Raji (cell line): ENCODE data around the gene PITPNC1.

Source experiments
- POLR2A ChIP-seq: IDR thresholded peaks from 2 replicates; pipeline ENCODE4 v1.6.1; 2011; ENCODE audit warnings: low read depth, low read length, control low read depth; ENCODE audit not compliant: insufficient read depth

Gene PITPNC1

GRCh38 chr17:67638871-67639270 is 261.8 kb downstream of the PITPNC1 start:
- TF ChIP-seq POLR2A = no peak

- no peak for TF ChIP-seq POLR2A
Measured at GRCh38 chr17:67639555-67639954, 262.5 kb downstream of the PITPNC1 start.

- TF ChIP-seq POLR2A = no peak
Measured at GRCh38 chr17:67639979-67640378, 262.9 kb downstream of the PITPNC1 start.

- TF ChIP-seq POLR2A = no peak
Measured at GRCh38 chr17:67642488-67642887, 265.4 kb downstream of the PITPNC1 start.

- TF ChIP-seq POLR2A = no peak
Measured at GRCh38 chr17:67644061-67644460, 267.0 kb downstream of the PITPNC1 start.

GRCh38 chr17:67646472-67646871 is 269.4 kb downstream of the PITPNC1 start:
- TF ChIP-seq POLR2A = no peak

- TF ChIP-seq POLR2A = no peak
Measured at GRCh38 chr17:67647482-67647881, 270.4 kb downstream of the PITPNC1 start.

- no peak for TF ChIP-seq POLR2A
Measured at GRCh38 chr17:67648032-67648905, 271.2 kb downstream of the PITPNC1 start.

- no peak for TF ChIP-seq POLR2A
Measured at GRCh38 chr17:67649891-67650290, 272.8 kb downstream of the PITPNC1 start.

GRCh38 chr17:67652433-67652832 is 275.4 kb downstream of the PITPNC1 start:
- no peak for TF ChIP-seq POLR2A

- no peak for TF ChIP-seq POLR2A
Measured at GRCh38 chr17:67655478-67656148, 278.5 kb downstream of the PITPNC1 start.

- TF ChIP-seq POLR2A = no peak
Measured at GRCh38 chr17:67656494-67657203, 279.6 kb downstream of the PITPNC1 start.

- no peak for TF ChIP-seq POLR2A
Measured at GRCh38 chr17:67657596-67657995, 280.5 kb downstream of the PITPNC1 start.

- no peak for TF ChIP-seq POLR2A
Measured at GRCh38 chr17:67658265-67658664, 281.2 kb downstream of the PITPNC1 start.

GRCh38 chr17:67659028-67659427 is 281.9 kb downstream of the PITPNC1 start:
- no peak for TF ChIP-seq POLR2A

GRCh38 chr17:67662712-67663111 is 285.6 kb downstream of the PITPNC1 start:
- TF ChIP-seq POLR2A = no peak

- no peak for TF ChIP-seq POLR2A
Measured at GRCh38 chr17:67663457-67663856, 286.4 kb downstream of the PITPNC1 start.
